Raji (cell line): ENCODE results near the gene TRIM28.
A peak's percentile ranks its signal among the peaks of the same experiment; 100 is the strongest.

Experiments
- POLR2A ChIP-seq: IDR thresholded peaks from 2 replicates; pipeline ENCODE4 v1.6.1; 2011; ENCODE audit warnings: low read depth, low read length, control low read depth; ENCODE audit not compliant: insufficient read depth

Gene TRIM28

GRCh38 chr19:58554494-58555368 lies 10.9 kb downstream of the TRIM28 start, which contains the start of gene CHMP2A:
CHMP2A (minus strand) TSS chr19:58555105; CDS start chr19:58554212, 893 bp downstream.
- TF ChIP-seq POLR2A = peak; percentile 82

- no peak for TF ChIP-seq POLR2A
These were observed 11.6 kb downstream of the TRIM28 start for GRCh38 chr19:58555369-58555885.

- TF ChIP-seq POLR2A = no peak
These were observed 12.2 kb downstream of the TRIM28 start for GRCh38 chr19:58555920-58556621.

GRCh38 chr19:58556622-58557220 lies 12.9 kb downstream of the TRIM28 start:
- no peak for TF ChIP-seq POLR2A

- TF ChIP-seq POLR2A = no peak
These were observed 13.6 kb downstream of the TRIM28 start for GRCh38 chr19:58557221-58558065.

- TF ChIP-seq POLR2A = no peak
These were observed 14.3 kb downstream of the TRIM28 start, which contains the start of gene UBE2M for GRCh38 chr19:58558066-58558622. UBE2M (minus strand) TSS chr19:58558611; CDS start chr19:58558381, 230 bp downstream.

GRCh38 chr19:58558623-58559274 lies 14.9 kb downstream of the TRIM28 start:
- TF ChIP-seq POLR2A = peak; percentile 63; the same call in 1 of the 2 replicates

- peak; percentile 85 for TF ChIP-seq POLR2A
These were observed 15.6 kb downstream of the TRIM28 start for GRCh38 chr19:58559275-58560006.

GRCh38 chr19:58560007-58560887 lies 16.4 kb downstream of the TRIM28 start:
- TF ChIP-seq POLR2A = no peak

GRCh38 chr19:58560921-58561320 lies 17.1 kb downstream of the TRIM28 start:
- no peak for TF ChIP-seq POLR2A

- TF ChIP-seq POLR2A = 0 out of 2 replicates have a peak, but pooled peaks have one; percentile 20
These were observed 17.7 kb downstream of the TRIM28 start for GRCh38 chr19:58561373-58562121.
